MM.1S (cell line): Measurements from ENCODE around the gene ADRB2.

Experiments used
- DNase-seq: peaks from one replicate; pipeline ENCODE4 v3.0.0-alpha.2; 2015
- H2AFZ ChIP-seq: fragments of 300-600 bp; sonication (generic); 2 replicates; pipeline ENCODE4 v1.6.0; 2016; ENCODE audit warnings: antibody characterized with exemption, low read length
- H3F3A ChIP-seq: fragments of 300-600 bp; sonication (generic); 2 replicates; pipeline ENCODE4 v1.6.1; 2016; ENCODE audit warnings: mild to moderate bottlenecking, antibody characterized with exemption, low read length, moderate library complexity, mixed read lengths; ENCODE audit not compliant: insufficient read depth
- H3K27ac ChIP-seq: fragments of 300-600 bp; sonication (generic); 2 replicates; pipeline ENCODE4 v1.5.1; 2016; ENCODE audit warnings: mild to moderate bottlenecking, low read length
- H3K27me3 ChIP-seq: fragments of 300-600 bp; sonication (generic); replicated peaks from 2 replicates; pipeline ENCODE4 v1.6.0; 2016; ENCODE audit warnings: low read length; ENCODE audit not compliant: insufficient read depth
- H3K36me3 ChIP-seq: fragments of 300-600 bp; sonication (generic); replicated peaks from 2 replicates; pipeline ENCODE4 v1.6.1; 2016; ENCODE audit warnings: mild to moderate bottlenecking, low read length, mixed read lengths; ENCODE audit not compliant: insufficient read depth
- H3K4me1 ChIP-seq: fragments of 300-600 bp; sonication (generic); 2 replicates; pipeline ENCODE4 v1.6.1; 2016; ENCODE audit warnings: low read length, mixed read lengths
- H3K4me2 ChIP-seq: fragments of 300-600 bp; sonication (generic); 2 replicates; pipeline ENCODE4 v1.6.0; 2016; ENCODE audit warnings: low read depth, low read length
- H3K4me3 ChIP-seq: fragments of 300-600 bp; sonication (generic); 2 replicates; pipeline ENCODE4 v1.5.1; 2016; ENCODE audit warnings: low read length, mixed read lengths
- H3K79me2 ChIP-seq: fragments of 300-600 bp; sonication (generic); 2 replicates; pipeline ENCODE4 v1.6.1; 2016; ENCODE audit warnings: mixed run types, low read length, mixed read lengths
- H3K9ac ChIP-seq: fragments of 300-600 bp; sonication (generic); 2 replicates; pipeline ENCODE4 v1.6.1; 2016; ENCODE audit warnings: low read length, mixed read lengths
- H3K9me2 ChIP-seq: fragments of 300-600 bp; sonication (generic); replicated peaks from 2 replicates; pipeline ENCODE4 v1.6.1; 2016; ENCODE audit warnings: mild to moderate bottlenecking, low read length, mixed read lengths; ENCODE audit not compliant: insufficient read depth
- H3K9me3 ChIP-seq: fragments of 300-600 bp; sonication (generic); replicated peaks from 2 replicates; pipeline ENCODE4 v1.6.1; 2016; ENCODE audit warnings: mild to moderate bottlenecking, low read length, mixed read lengths; ENCODE audit not compliant: insufficient read depth
- H4K20me1 ChIP-seq: fragments of 300-600 bp; sonication (generic); 2 replicates; pipeline ENCODE4 v1.6.1; 2016; ENCODE audit warnings: mild to moderate bottlenecking, low read length, moderate library complexity, mixed read lengths; ENCODE audit not compliant: insufficient read depth
- CTCF ChIP-seq: fragments of 300-600 bp; sonication (generic); IDR thresholded peaks from 2 replicates; pipeline ENCODE4 v1.5.1; 2016; ENCODE audit warnings: antibody characterized with exemption, low read length, mixed read lengths
- EZH2 ChIP-seq: fragments of 300-600 bp; sonication (generic); optimal IDR thresholded peaks from 2 replicates; pipeline ENCODE3; 2017; ENCODE audit warnings: low read depth, mild to moderate bottlenecking, antibody characterized with exemption, low read length, mixed read lengths
- EZH2phosphoT487 ChIP-seq: fragments of 300-600 bp; sonication (generic); IDR thresholded peaks from 2 replicates; pipeline ENCODE4 v1.6.1; 2018; ENCODE audit warnings: antibody characterized with exemption, low read length

ADRB2 gene

GRCh38 chr5:148825716-148826052 is 727 bp upstream of the ADRB2 start:
- Histone ChIP-seq H4K20me1 (no peaks in the 10 kb centered on the region), H3K36me3 (no peaks in the 10 kb centered on the region), H3K4me2 (peak overlapping the region; percentile 81), H3K27ac (peak overlapping the region; percentile 95), H3K9me2 (no peaks in the 10 kb centered on the region), H3K9ac (peak overlapping the region; percentile 53), H3K79me2 (peaks cover 42% of the 10 kb centered on the region), H3K4me1 (peaks cover 8% of the 10 kb centered on the region; the same call in 1 of the 2 replicates), H3K27me3 (no peaks in the 10 kb centered on the region), H3K9me3 (no peaks in the 10 kb centered on the region), H3F3A (peaks cover 34% of the 10 kb centered on the region), H3K4me3 (peak overlapping the region; percentile 93), H2AFZ (peak overlapping the region; percentile 83)
- TF ChIP-seq EZH2phosphoT487 (no peak), EZH2 (no peak)
- peak; percentile 38 for DNase-seq

- H3K36me3 ChIP-seq = no peaks in the 10 kb centered on the region
- no peak for TF ChIP-seq EZH2
- no peak for TF ChIP-seq CTCF
- peak overlapping the region; percentile 92 for H3K4me2 ChIP-seq
- H3K9me2 ChIP-seq = no peaks in the 10 kb centered on the region
- peak overlapping the region; percentile 95; the same call in 1 of the 2 replicates for H3K27ac ChIP-seq
- H3K9ac ChIP-seq = peak overlapping the region; percentile 67
- no peaks in the 10 kb centered on the region for H3K9me3 ChIP-seq
- H4K20me1 ChIP-seq = no peaks in the 10 kb centered on the region
- H3K4me1 ChIP-seq = peaks cover 14% of the 10 kb centered on the region; the same call in 1 of the 2 replicates
- H3K4me3 ChIP-seq = peak overlapping the region; percentile 93
- DNase-seq = no peak
- H3K27me3 ChIP-seq = no peaks in the 10 kb centered on the region
- H2AFZ ChIP-seq = 0 out of 2 replicates have a peak overlapping the region, but pooled peaks have one; percentile 14
- peaks cover 44% of the 10 kb centered on the region for H3F3A ChIP-seq
- peaks cover 50% of the 10 kb centered on the region for H3K79me2 ChIP-seq
These were observed 294 bp downstream of the ADRB2 start for GRCh38 chr5:148826739-148827070.

- peak overlapping the region; percentile 95; the same call in 1 of the 2 replicates for H3K27ac ChIP-seq
- H3K4me1 ChIP-seq = peaks cover 19% of the 10 kb centered on the region
- no peak for DNase-seq
- peak overlapping the region; percentile 92 for H3K4me2 ChIP-seq
- H3K9me2 ChIP-seq = no peaks in the 10 kb centered on the region
- no peaks in the 10 kb centered on the region for H3K36me3 ChIP-seq
- TF ChIP-seq EZH2phosphoT487 = no peak
- TF ChIP-seq CTCF = no peak
- TF ChIP-seq EZH2 = no peak
- H2AFZ ChIP-seq = no peak overlapping the region
- H3F3A ChIP-seq = peaks cover 54% of the 10 kb centered on the region
- H3K9me3 ChIP-seq = no peaks in the 10 kb centered on the region
- no peaks in the 10 kb centered on the region for H3K27me3 ChIP-seq
- H4K20me1 ChIP-seq = no peaks in the 10 kb centered on the region
- H3K79me2 ChIP-seq = peaks cover 55% of the 10 kb centered on the region
- peak overlapping the region; percentile 67 for H3K9ac ChIP-seq
- H3K4me3 ChIP-seq = peak overlapping the region; percentile 93
These were observed 1.3 kb downstream of the ADRB2 start for GRCh38 chr5:148827723-148828122.

- H3K4me2 ChIP-seq = peak overlapping the region; percentile 92
- no peak overlapping the region for H2AFZ ChIP-seq
- no peaks in the 10 kb centered on the region for H3K9me2 ChIP-seq
- H3K27me3 ChIP-seq = no peaks in the 10 kb centered on the region
- peaks cover 64% of the 10 kb centered on the region for H3F3A ChIP-seq
- H3K4me1 ChIP-seq = peaks cover 25% of the 10 kb centered on the region
- peak overlapping the region; percentile 93 for H3K4me3 ChIP-seq
- peak overlapping the region; percentile 95; the same call in 1 of the 2 replicates for H3K27ac ChIP-seq
- H3K79me2 ChIP-seq = peaks cover 62% of the 10 kb centered on the region
- H3K36me3 ChIP-seq = no peaks in the 10 kb centered on the region
- H3K9me3 ChIP-seq = no peaks in the 10 kb centered on the region
- H3K9ac ChIP-seq = peak overlapping the region; percentile 67
- DNase-seq = peak; percentile 82
- no peaks in the 10 kb centered on the region for H4K20me1 ChIP-seq
- TF ChIP-seq CTCF (peak; percentile 67), EZH2phosphoT487 (no peak)
These were observed 2.3 kb downstream of the ADRB2 start for GRCh38 chr5:148828511-148829247.
